Peyer's patch (tissue), 4 donors: ENCODE measurements around the gene KCNK13.

ENCODE experiments used
- POLR2A ChIP-seq, 2 donors: fragments of 450-650 bp; IDR thresholded peaks; one replicate each; pipeline ENCODE4 v1.5.1; 2017; ENCODE audit warnings: antibody characterized with exemption in 2 of 2, mild to moderate bottlenecking in 2 of 2, moderate library complexity in 2 of 2
- TF ChIP-seq, protein P1 (sequence below), 6 experiments: fragments of 450-650 bp in 4 of 6; fragments of 200-600 bp in 2 of 6; sonication (generic) in 1 of 6; IDR thresholded peaks; one replicate each; pipeline ENCODE4 v1.5.1; 2017 to 2019; ENCODE audit warnings: antibody characterized with exemption in 6 of 6, mild to moderate bottlenecking in 3 of 6, moderate library complexity in 1 of 6

DNA sequence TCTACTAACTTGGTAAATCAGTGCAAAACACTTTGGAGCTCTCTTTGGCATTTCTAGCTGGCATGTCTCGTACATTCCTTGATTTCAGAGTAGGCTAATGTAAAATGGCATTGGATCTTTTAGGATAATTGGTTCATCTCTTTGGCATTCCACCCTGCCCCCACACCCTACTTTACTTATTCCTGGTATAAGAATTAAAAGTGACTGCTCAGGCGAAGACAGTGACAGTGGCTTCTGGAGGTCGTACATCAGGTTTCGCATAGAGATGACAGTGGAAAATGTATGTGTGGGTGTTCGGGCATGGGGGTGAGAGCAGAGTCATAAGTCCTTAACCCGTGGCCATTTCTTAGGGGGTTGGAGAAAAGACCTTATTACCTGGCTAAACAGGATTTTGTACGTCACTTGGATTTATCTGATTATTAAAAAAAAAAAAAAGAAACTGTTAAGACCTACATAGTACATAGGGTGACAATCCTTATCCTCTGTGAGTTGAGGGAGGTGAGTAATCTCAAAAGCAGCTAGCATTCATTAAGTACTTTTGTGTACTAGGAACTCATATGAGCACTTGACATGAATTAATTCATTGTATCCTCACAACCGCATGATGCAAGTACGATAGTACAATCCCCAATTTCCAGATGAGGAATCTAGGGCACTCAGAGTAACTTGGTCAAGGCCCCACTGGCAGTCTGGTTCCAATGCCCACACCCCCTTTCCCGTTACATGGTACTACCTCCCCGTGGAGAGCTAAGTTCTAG lies 22.4 kb upstream of the KCNK13 start:
- TF ChIP-seq, protein P1, sequence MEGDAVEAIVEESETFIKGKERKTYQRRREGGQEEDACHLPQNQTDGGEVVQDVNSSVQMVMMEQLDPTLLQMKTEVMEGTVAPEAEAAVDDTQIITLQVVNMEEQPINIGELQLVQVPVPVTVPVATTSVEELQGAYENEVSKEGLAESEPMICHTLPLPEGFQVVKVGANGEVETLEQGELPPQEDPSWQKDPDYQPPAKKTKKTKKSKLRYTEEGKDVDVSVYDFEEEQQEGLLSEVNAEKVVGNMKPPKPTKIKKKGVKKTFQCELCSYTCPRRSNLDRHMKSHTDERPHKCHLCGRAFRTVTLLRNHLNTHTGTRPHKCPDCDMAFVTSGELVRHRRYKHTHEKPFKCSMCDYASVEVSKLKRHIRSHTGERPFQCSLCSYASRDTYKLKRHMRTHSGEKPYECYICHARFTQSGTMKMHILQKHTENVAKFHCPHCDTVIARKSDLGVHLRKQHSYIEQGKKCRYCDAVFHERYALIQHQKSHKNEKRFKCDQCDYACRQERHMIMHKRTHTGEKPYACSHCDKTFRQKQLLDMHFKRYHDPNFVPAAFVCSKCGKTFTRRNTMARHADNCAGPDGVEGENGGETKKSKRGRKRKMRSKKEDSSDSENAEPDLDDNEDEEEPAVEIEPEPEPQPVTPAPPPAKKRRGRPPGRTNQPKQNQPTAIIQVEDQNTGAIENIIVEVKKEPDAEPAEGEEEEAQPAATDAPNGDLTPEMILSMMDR (IDR thresholded peaks at IDR 0.05) = no peak
- no peak for TF ChIP-seq POLR2A (IDR thresholded peaks at IDR 0.05)
